ENCODE measurements around the gene B3GALT6. TPM values are rescaled to one million over a fixed set of nuclear protein-coding genes. Genes with fewer than 3 reads are reported as not detected.

Gene B3GALT6
- total RNA-seq, 2 donors from 2014 or later: 18.4 to 35.6 TPM

DNA sequence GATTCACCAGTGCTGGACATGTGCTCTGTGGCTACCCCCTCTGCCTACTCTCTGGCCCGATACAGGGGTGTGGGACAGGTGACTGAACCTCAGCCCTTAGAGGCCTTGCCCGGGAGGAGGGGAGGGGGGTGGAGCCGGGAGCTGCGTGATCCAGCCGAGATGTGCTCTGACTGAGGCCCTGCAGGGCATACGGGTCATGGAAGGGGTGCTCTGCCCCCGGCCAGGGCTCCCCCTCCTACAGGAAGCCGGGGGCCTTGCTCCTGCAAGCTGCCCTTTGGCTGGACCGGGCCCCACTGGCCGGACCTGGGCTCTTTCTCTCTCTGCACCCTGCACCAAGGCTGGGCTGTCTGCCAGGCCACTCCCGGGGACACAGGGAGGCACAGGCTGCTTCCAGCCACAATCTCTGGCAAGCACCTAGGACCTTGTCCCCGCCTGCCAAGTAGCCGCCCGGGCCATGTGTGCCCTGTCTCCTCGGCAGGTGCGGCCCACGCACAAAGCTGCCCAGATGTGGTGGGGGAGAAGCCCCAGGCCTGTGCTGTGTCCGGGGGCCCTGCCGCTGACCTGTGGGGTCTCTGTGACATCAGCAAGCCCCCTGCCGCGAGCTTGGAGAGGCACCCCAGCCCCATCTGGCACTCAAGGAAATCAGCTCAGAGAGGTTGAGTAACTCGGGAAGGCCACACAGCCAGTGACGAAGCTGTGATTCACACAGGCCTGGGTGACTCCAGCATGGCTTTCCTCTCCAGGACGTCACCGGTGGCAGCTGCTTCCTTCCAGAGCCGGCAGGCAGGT, 49.7 kb downstream of the B3GALT6 start:
- Histone ChIP-seq H3K27ac (peak overlapping the region; percentile 50 to 80 (median 68)), H3K4me1 (peaks cover 14% of the 10 kb centered on the region), H3K4me3 (no peak overlapping the region), H3K9me3 (no peaks in the 10 kb centered on the region), H3K27me3 (peaks cover 0 to 8% of the 10 kb centered on the region in 2 donors), H3K36me3 (replicated peaks in 1 of 2; ENCODE audit: insufficient read depth in 1 of 2, low read depth in 2 of 2) (no peaks in the 10 kb centered on the region)
- ATAC-seq (peak; percentile 92), DNase-seq (peak; percentile 84 to 94 (median 91))
- TF ChIP-seq, protein P1, sequence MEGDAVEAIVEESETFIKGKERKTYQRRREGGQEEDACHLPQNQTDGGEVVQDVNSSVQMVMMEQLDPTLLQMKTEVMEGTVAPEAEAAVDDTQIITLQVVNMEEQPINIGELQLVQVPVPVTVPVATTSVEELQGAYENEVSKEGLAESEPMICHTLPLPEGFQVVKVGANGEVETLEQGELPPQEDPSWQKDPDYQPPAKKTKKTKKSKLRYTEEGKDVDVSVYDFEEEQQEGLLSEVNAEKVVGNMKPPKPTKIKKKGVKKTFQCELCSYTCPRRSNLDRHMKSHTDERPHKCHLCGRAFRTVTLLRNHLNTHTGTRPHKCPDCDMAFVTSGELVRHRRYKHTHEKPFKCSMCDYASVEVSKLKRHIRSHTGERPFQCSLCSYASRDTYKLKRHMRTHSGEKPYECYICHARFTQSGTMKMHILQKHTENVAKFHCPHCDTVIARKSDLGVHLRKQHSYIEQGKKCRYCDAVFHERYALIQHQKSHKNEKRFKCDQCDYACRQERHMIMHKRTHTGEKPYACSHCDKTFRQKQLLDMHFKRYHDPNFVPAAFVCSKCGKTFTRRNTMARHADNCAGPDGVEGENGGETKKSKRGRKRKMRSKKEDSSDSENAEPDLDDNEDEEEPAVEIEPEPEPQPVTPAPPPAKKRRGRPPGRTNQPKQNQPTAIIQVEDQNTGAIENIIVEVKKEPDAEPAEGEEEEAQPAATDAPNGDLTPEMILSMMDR (IDR thresholded peaks at IDR 0.05): no peak
- TF ChIP-seq POLR2A (IDR thresholded peaks at IDR 0.05): no peak
- intact Hi-C loops (cut with DNase I): no loop called here
- 10 to 13% methylated on average over 5 to 26 of the region's 26 CpGs for WGBS, 2 donors

GRCh38 chr1:1282998-1283397, 51.0 kb downstream of the B3GALT6 start:
- ATAC-seq (no peak), DNase-seq (no peak)
- Histone ChIP-seq H3K9me3 (no peaks in the 10 kb centered on the region), H3K4me1 (peaks cover 14% of the 10 kb centered on the region), H3K27me3 (peaks cover 0 to 8% of the 10 kb centered on the region in 2 donors), H3K4me3 (no peak overlapping the region), H3K27ac (no peak overlapping the region), H3K36me3 (replicated peaks in 1 of 2; ENCODE audit: insufficient read depth in 1 of 2, low read depth in 2 of 2) (no peaks in the 10 kb centered on the region)
- intact Hi-C loops (cut with DNase I): no loop called here
- 87 to 88% methylated on average over 8 to 13 of the region's 14 CpGs for WGBS, 2 donors
- TF ChIP-seq, protein P1 (IDR thresholded peaks at IDR 0.05): no peak

GRCh38 chr1:1283821-1284220, 51.8 kb downstream of the B3GALT6 start:
- WGBS, 2 donors: 19% methylated on average over 8 of the region's 9 CpGs; no CpG with 5 or more reads in 1 of the 2 donors
- peaks cover 14% of the 10 kb centered on the region for H3K4me1 ChIP-seq
- H3K27me3 ChIP-seq: peaks cover 0 to 8% of the 10 kb centered on the region in 2 donors
- intact Hi-C loops (cut with DNase I): no loop called here
- DNase-seq (no peak), ATAC-seq (no peak)
- no peak overlapping the region for H3K27ac ChIP-seq
- no peaks in the 10 kb centered on the region for H3K9me3 ChIP-seq
- TF ChIP-seq POLR2A (IDR thresholded peaks at IDR 0.05): no peak
- TF ChIP-seq, protein P1 (IDR thresholded peaks at IDR 0.05): no peak
- no peaks in the 10 kb centered on the region for H3K36me3 ChIP-seq (replicated peaks in 1 of 2; ENCODE audit: insufficient read depth in 1 of 2, low read depth in 2 of 2)
- H3K4me3 ChIP-seq: no peak overlapping the region

Other genes starting within 250 kb of the B3GALT6 start
- gene HES4, start 232.1 kb upstream of the B3GALT6 start, total RNA-seq: 10 to 100 TPM; 44.1 to 97.2 TPM
- gene ISG15, start 218.7 kb upstream of the B3GALT6 start, total RNA-seq: 10 to 100 TPM in 1 of 2 donors, 1 to 10 TPM in 1; 8.3 to 29.0 TPM
- 100 to 1,000 TPM in 1 of 2 donors, 10 to 100 TPM in 1; 85.1 to 241 TPM for gene AGRN, start 212.1 kb upstream of the B3GALT6 start, total RNA-seq
- gene RNF223, start 157.9 kb upstream of the B3GALT6 start, total RNA-seq: under 1 TPM in 1 of 2 donors, not detected in 1; 0.26 TPM
- 10 to 100 TPM in 1 of 2 donors, 1 to 10 TPM in 1; 8.8 to 13.2 TPM for gene C1orf159, start 116.1 kb upstream of the B3GALT6 start, total RNA-seq
- under 1 TPM; 0.66 to 0.78 TPM for gene TTLL10, start 58.4 kb upstream of the B3GALT6 start, total RNA-seq
- not detected for gene TNFRSF18, start 25.6 kb upstream of the B3GALT6 start, total RNA-seq
- gene TNFRSF4, start 18.1 kb upstream of the B3GALT6 start, total RNA-seq: 1 to 10 TPM in 1 of 2 donors, under 1 TPM in 1; 0.99 to 2.6 TPM
- gene SDF4, start 236 bp upstream of the B3GALT6 start, total RNA-seq: 10 to 100 TPM; 89.2 to 97.6 TPM
- not detected for gene C1QTNF12, start 14.5 kb downstream of the B3GALT6 start, total RNA-seq
- gene UBE2J2, start 41.6 kb downstream of the B3GALT6 start, total RNA-seq: 10 to 100 TPM; 23.6 to 39.2 TPM
- gene SCNN1D, start 48.2 kb downstream of the B3GALT6 start, total RNA-seq: 1 to 10 TPM; 4.0 to 4.2 TPM
- gene ACAP3, start 75.7 kb downstream of the B3GALT6 start, total RNA-seq: 10 to 100 TPM; 37.9 to 53.7 TPM
- gene PUSL1, start 76.4 kb downstream of the B3GALT6 start, total RNA-seq: 10 to 100 TPM; 20.2 to 20.8 TPM
- gene INTS11, start 92.4 kb downstream of the B3GALT6 start, total RNA-seq: 100 to 1,000 TPM in 1 of 2 donors, 10 to 100 TPM in 1; 89.0 to 189 TPM
- 10 to 100 TPM; 15.6 to 33.0 TPM for gene CPTP, start 92.6 kb downstream of the B3GALT6 start, total RNA-seq
- under 1 TPM in 1 of 2 donors, not detected in 1; 0.26 TPM for gene TAS1R3, start 99.0 kb downstream of the B3GALT6 start, total RNA-seq
- gene DVL1, start 117.2 kb downstream of the B3GALT6 start, total RNA-seq: 10 to 100 TPM; 58.1 to 84.4 TPM
- gene MXRA8, start 126.3 kb downstream of the B3GALT6 start, total RNA-seq: 10 to 100 TPM; 23.3 to 48.5 TPM
- gene AURKAIP1, start 143.0 kb downstream of the B3GALT6 start, total RNA-seq: 10 to 100 TPM; 79.4 to 93.7 TPM
- 100 to 1,000 TPM; 225 to 246 TPM for gene CCNL2, start 167.1 kb downstream of the B3GALT6 start, total RNA-seq
- 10 to 100 TPM; 72.8 to 85.9 TPM for gene MRPL20, start 175.1 kb downstream of the B3GALT6 start, total RNA-seq
- 10 to 100 TPM; 11.2 to 15.5 TPM for gene ANKRD65, start 189.0 kb downstream of the B3GALT6 start, total RNA-seq
- 10 to 100 TPM; 47.1 to 55.5 TPM for gene VWA1, start 203.5 kb downstream of the B3GALT6 start, total RNA-seq
- gene ATAD3C, start 217.5 kb downstream of the B3GALT6 start, total RNA-seq: 1 to 10 TPM; 1.6 to 2.3 TPM
- 10 to 100 TPM; 16.6 to 37.2 TPM for gene ATAD3B, start 239.5 kb downstream of the B3GALT6 start, total RNA-seq

All from body of pancreas (tissue), 4 donors.